Activated CD8-positive, alpha-beta memory T cell treated with anti-CD3 and anti-CD28 coated beads for 36 hours (primary cell): ENCODE data around the gene COTL1. TPM values are rescaled to one million over a fixed set of nuclear protein-coding genes. Genes with fewer than 3 reads are reported as not detected.

Experiments used
- CTCF ChIA-PET: fragments of 350-600 bp; sonication (Branson Sonifier 250); formaldehyde crosslinking; loops from one replicate; lab custom pipeline; 2021; ENCODE audit warnings: antibody characterized with exemption; lab: Charles Lee
- POLR2A ChIA-PET: fragments of 350-600 bp; sonication (Branson Sonifier 250); formaldehyde crosslinking; loops from one replicate; lab custom pipeline; 2021; ENCODE audit warnings: antibody characterized with exemption; lab: Charles Lee
- total RNA-seq, 2 experiments: library from RNA; stranded (reverse); gene quantifications; one replicate each; pipeline ENCODE4 v1.2.3, GENCODE V29; 2021

COTL1 gene
- total RNA-seq, 2 experiments from 2014 or later: 450 to 456 TPM

GRCh38 chr16:84606081-84606875, 11.6 kb downstream of the COTL1 start:
- POLR2A ChIA-PET: interaction anchor here (0.7 to 1.5 kb wide), 3 partner anchors 8 to 100 kb away, joined by 3 to 5 read pairs (median 4); no protein-coding TSS in a partner anchor
- CTCF ChIA-PET: interaction anchor here (1.0 to 1.2 kb wide), 2 partner anchors 9 to 97 kb away, joined by 3 read pairs; no protein-coding TSS in a partner anchor

GRCh38 chr16:84605339-84605848, 12.5 kb downstream of the COTL1 start:
- ChIA-PET CTCF (interaction anchor here (1.0 kb wide), 1 partner anchor 99 kb away, joined by 3 read pairs; no protein-coding TSS in a partner anchor), POLR2A (interaction anchor here (1.5 kb wide), 1 partner anchor 99 kb away, joined by 4 read pairs; no protein-coding TSS in a partner anchor)

- POLR2A ChIA-PET: interaction anchor here (0.7 kb wide), 1 partner anchor 94 kb away, joined by 3 read pairs; no protein-coding TSS in a partner anchor
- CTCF ChIA-PET: interaction anchor here (1.0 kb wide), 1 partner anchor 98 kb away, joined by 3 read pairs; no protein-coding TSS in a partner anchor
These were observed 13.3 kb downstream of the COTL1 start for GRCh38 chr16:84604477-84605013.

- CTCF ChIA-PET: interaction anchor here (1.3 to 1.6 kb wide), 2 partner anchors 9 to 51 kb away, joined by 3 read pairs; no protein-coding TSS in a partner anchor
- POLR2A ChIA-PET: interaction anchor here (0.7 kb wide), 1 partner anchor 94 kb away, joined by 3 read pairs; no protein-coding TSS in a partner anchor
These were observed 13.9 kb downstream of the COTL1 start for GRCh38 chr16:84603940-84604339.

GRCh38 chr16:84603140-84603816, 14.6 kb downstream of the COTL1 start:
- ChIA-PET POLR2A (interaction anchor here (1.4 kb wide), 1 partner anchor 9 kb away, joined by 6 read pairs; no protein-coding TSS in a partner anchor), CTCF (interaction anchor here (1.3 to 1.6 kb wide), 2 partner anchors 9 to 50 kb away, joined by 3 read pairs; no protein-coding TSS in a partner anchor)

DNA sequence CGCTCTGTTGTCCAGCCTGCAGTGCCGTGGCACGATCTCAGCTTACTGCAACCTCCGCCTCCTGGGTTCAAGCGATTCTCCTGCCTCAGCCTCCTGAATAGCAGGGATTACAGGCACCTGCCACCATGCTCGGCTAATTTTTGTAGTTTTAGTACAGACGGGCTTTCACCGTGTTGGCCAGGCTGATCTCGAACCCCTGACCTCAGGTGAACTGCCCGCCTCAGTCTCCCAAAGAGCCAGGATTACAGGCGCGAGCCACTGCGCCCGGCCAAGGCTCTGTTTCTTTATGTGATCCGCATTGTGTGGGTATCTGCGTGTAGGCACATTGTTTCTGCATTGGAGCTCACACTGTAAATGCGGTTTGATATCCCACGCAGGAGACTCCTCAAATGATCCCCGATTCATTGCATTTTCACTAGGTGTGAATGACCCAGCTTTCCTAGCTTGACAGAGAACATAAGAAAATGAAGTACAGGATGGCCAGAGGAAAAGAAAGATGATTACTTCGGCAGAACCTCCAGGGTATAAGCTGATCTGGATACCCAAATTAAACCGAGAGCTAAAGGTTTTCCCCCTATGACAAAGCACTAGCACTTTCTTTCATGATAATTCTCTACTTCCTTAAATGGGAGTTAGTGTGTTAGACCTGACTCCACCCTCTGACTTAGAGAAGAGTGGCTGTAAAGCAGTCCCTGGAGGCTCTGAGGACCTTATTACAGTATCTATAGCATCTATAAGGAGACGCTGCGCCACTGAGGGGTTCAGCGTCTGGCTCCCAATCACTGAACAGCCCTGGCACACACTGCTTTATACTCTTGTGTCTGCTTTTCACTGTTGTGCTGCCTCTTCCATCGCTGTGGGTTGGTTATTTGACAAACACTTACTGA, 17.3 kb downstream of the COTL1 start:
- ChIA-PET CTCF (interaction anchor here (0.6 to 2.5 kb wide), 10 partner anchors 8 to 94 kb away, joined by 3 to 8 read pairs (median 5); no protein-coding TSS in a partner anchor), POLR2A (interaction anchor here (0.5 to 4.2 kb wide), 14 partner anchors 8 to 342 kb away, joined by 3 to 43 read pairs (median 6); partner anchors contain the start of gene COTL1)

- ChIA-PET CTCF (interaction anchor here (0.8 to 2.5 kb wide), 9 partner anchors 9 to 94 kb away, joined by 3 to 8 read pairs (median 6); no protein-coding TSS in a partner anchor), POLR2A (interaction anchor here (0.6 to 4.2 kb wide), 11 partner anchors 9 to 85 kb away, joined by 3 to 43 read pairs (median 6); partner anchors contain the start of gene COTL1)
These were observed 18.2 kb downstream of the COTL1 start for GRCh38 chr16:84599521-84600202.

- POLR2A ChIA-PET: interaction anchor here (0.6 to 4.2 kb wide), 4 partner anchors 8 to 92 kb away, joined by 3 to 43 read pairs (median 4); partner anchors contain the start of gene KLHL36
These were observed 19.5 kb downstream of the COTL1 start for GRCh38 chr16:84598360-84598759.

GRCh38 chr16:84597931-84598351, 19.9 kb downstream of the COTL1 start:
- ChIA-PET POLR2A (interaction anchor here (0.6 to 4.2 kb wide), 4 partner anchors 9 to 91 kb away, joined by 3 to 43 read pairs (median 4); partner anchors contain the start of gene KLHL36), CTCF (interaction anchor here (0.6 to 2.1 kb wide), 9 partner anchors 10 to 355 kb away, joined by 3 to 6 read pairs (median 5); no protein-coding TSS in a partner anchor)

More at GRCh38 chr16:84598360-84598759, 19.5 kb downstream of the COTL1 start:
- CTCF ChIA-PET: interaction anchor here (0.6 to 2.1 kb wide), 9 partner anchors 9 to 354 kb away, joined by 3 to 6 read pairs (median 5); no protein-coding TSS in a partner anchor

DNA sequence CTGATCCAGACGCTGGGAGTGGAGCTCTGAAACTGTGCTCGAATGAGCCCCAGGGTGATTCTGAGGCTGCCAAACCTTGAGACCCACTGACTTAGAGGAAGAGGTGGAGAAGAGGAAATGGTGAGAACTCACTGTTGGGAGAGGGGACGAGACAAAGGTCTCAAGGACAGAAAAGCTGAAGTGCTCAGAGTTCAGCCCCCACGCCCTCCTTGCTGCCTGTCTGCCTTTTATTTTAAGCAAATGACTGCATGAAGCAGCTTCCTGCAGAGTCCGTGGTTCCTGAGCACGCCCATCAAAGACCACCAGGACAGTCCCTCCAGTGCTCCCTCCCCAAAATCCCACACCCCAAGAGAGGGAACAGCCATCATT, 20.4 kb downstream of the COTL1 start:
- CTCF ChIA-PET: interaction anchor here (0.8 to 2.1 kb wide), 8 partner anchors 10 to 355 kb away, joined by 3 to 6 read pairs (median 5); no protein-coding TSS in a partner anchor
- POLR2A ChIA-PET: interaction anchor here (0.9 to 4.2 kb wide), 3 partner anchors 9 to 51 kb away, joined by 3 to 43 read pairs (median 5); partner anchors contain the start of gene KLHL36

- ChIA-PET CTCF (interaction anchor here (0.9 to 1.3 kb wide), 4 partner anchors 11 to 355 kb away, joined by 3 to 5 read pairs (median 4); no protein-coding TSS in a partner anchor), POLR2A (interaction anchor here (0.9 to 4.2 kb wide), 3 partner anchors 10 to 52 kb away, joined by 3 to 43 read pairs (median 5); partner anchors contain the start of gene KLHL36)
These were observed 20.9 kb downstream of the COTL1 start for GRCh38 chr16:84596801-84597527.

- POLR2A ChIA-PET: interaction anchor here (0.5 to 0.6 kb wide), 2 partner anchors 42 to 48 kb away, joined by 4 to 5 read pairs; no protein-coding TSS in a partner anchor
- CTCF ChIA-PET: interaction anchor here (1.3 kb wide), 1 partner anchor 20 kb away, joined by 5 read pairs; no protein-coding TSS in a partner anchor
These were observed 21.7 kb downstream of the COTL1 start for GRCh38 chr16:84596161-84596560.

GRCh38 chr16:84595052-84595481, 22.8 kb downstream of the COTL1 start:
- ChIA-PET CTCF (interaction anchor here (1.1 to 1.6 kb wide), 5 partner anchors 10 to 408 kb away, joined by 3 to 7 read pairs (median 5); partner anchors contain the start of gene TAF1C), POLR2A (interaction anchor here (1.1 kb wide), 1 partner anchor 41 kb away, joined by 3 read pairs; no protein-coding TSS in a partner anchor)

DNA sequence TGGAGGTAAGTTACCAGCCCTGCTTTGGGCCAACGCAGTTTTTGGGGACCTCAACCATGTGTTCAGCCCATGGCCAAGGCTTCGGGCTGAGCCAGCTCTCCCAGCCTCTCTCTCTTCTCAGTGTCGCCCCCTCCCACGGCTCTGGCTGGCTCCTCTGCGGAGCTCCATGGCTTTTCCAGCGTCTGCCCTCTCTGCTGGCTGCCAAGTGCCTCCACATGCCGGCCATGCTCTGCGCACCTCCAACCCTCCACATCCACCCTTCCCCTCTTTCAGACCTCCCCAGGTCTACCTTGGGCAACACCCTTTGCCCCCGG, 23.2 kb downstream of the COTL1 start:
- CTCF ChIA-PET: interaction anchor here (1.0 to 1.6 kb wide), 8 partner anchors 9 to 408 kb away, joined by 3 to 7 read pairs (median 4); partner anchors contain the start of gene TAF1C
- POLR2A ChIA-PET: interaction anchor here (0.6 to 1.2 kb wide), 5 partner anchors 8 to 55 kb away, joined by 3 to 6 read pairs (median 3); no protein-coding TSS in a partner anchor
